ENCODE data around the gene DCC. TPM values are rescaled to one million over a fixed set of nuclear protein-coding genes. Genes with fewer than 3 reads are reported as not detected.

The DCC gene
- total RNA-seq, 1 experiment from 2014 or later = 0.72 TPM

GRCh38 chr18:52822160-52822559 lies 482.2 kb downstream of the DCC start:
- CTCF ChIA-PET = no interaction called here
- DNase-seq (ENCODE audit: low spot score) = no peak
- H3K36me3 Mint-ChIP-seq = no peaks in the 10 kb centered on the region
- no peak overlapping the region for H3K27ac Mint-ChIP-seq
- TF ChIP-seq KAT7 (CRISPR knock-in tag; IDR thresholded peaks at IDR 0.05; ENCODE audit: borderline replicate concordance) = no peak
- TF ChIP-seq ZNF416 (CRISPR knock-in tag; IDR thresholded peaks at IDR 0.05) = no peak
- TF ChIP-seq IRF2 (CRISPR knock-in tag; IDR thresholded peaks at IDR 0.05; ENCODE audit: borderline replicate concordance, low read depth) = no peak
- TF ChIP-seq HMGXB4 (CRISPR knock-in tag; IDR thresholded peaks at IDR 0.05) = no peak
- TF ChIP-seq GTF2I (CRISPR knock-in tag; conservative IDR thresholded peaks at IDR 0.05) = no peak
- POLR2A ChIA-PET = no interaction called here
- peaks cover 71% of the 10 kb centered on the region for H3K27me3 Mint-ChIP-seq (ENCODE audit: low read depth)
- H3K4me3 Mint-ChIP-seq = no peak overlapping the region
- H3K4me1 Mint-ChIP-seq = no peaks in the 10 kb centered on the region
- no peaks in the 10 kb centered on the region for H3K9me3 Mint-ChIP-seq
- ATAC-seq = no peak

DNA sequence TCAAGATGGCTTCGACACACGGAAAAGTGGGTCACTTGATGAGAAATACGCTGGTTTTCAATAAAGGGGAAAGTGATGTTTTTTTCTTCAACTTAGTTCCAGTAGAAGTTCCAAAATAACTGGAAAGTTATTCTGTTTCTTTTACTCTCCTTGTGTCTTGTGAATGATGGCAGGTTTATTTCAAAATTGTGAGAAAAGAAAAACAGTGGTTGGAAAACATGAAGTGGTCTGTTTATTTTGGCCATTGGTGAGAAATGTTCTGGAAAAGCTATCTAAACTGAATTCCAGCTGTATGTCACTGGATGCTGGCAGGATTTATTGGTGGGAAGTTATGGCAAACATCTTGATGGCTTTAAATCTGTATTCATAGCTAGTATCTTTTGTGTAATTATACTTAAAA lies 484.1 kb downstream of the DCC start:
- no peaks in the 10 kb centered on the region for H3K36me3 Mint-ChIP-seq
- no peaks in the 10 kb centered on the region for H3K4me1 Mint-ChIP-seq
- POLR2A ChIA-PET = no interaction called here
- no peak for DNase-seq (ENCODE audit: low spot score)
- ATAC-seq = no peak
- peaks cover 88% of the 10 kb centered on the region for H3K27me3 Mint-ChIP-seq (ENCODE audit: low read depth)
- H3K9me3 Mint-ChIP-seq = no peaks in the 10 kb centered on the region
- no peak overlapping the region for H3K4me3 Mint-ChIP-seq
- TF ChIP-seq TEAD1 (CRISPR knock-in tag; IDR thresholded peaks at IDR 0.05) (no peak), TCF7 (CRISPR knock-in tag; IDR thresholded peaks at IDR 0.05; ENCODE audit: low read depth) (no peak), FOXP1 (CRISPR knock-in tag; IDR thresholded peaks at IDR 0.05; ENCODE audit: borderline replicate concordance) (no peak), ZNF416 (CRISPR knock-in tag; IDR thresholded peaks at IDR 0.05) (no peak), E2F1 (CRISPR knock-in tag; IDR thresholded peaks at IDR 0.05) (no peak), TEAD4 (CRISPR knock-in tag; IDR thresholded peaks at IDR 0.05) (no peak), ZNF281 (CRISPR knock-in tag; IDR thresholded peaks at IDR 0.05) (no peak), STAT6 (CRISPR knock-in tag; conservative IDR thresholded peaks at IDR 0.05; ENCODE audit: low read depth) (no peak)
- TF ChIP-seq, protein P1, sequence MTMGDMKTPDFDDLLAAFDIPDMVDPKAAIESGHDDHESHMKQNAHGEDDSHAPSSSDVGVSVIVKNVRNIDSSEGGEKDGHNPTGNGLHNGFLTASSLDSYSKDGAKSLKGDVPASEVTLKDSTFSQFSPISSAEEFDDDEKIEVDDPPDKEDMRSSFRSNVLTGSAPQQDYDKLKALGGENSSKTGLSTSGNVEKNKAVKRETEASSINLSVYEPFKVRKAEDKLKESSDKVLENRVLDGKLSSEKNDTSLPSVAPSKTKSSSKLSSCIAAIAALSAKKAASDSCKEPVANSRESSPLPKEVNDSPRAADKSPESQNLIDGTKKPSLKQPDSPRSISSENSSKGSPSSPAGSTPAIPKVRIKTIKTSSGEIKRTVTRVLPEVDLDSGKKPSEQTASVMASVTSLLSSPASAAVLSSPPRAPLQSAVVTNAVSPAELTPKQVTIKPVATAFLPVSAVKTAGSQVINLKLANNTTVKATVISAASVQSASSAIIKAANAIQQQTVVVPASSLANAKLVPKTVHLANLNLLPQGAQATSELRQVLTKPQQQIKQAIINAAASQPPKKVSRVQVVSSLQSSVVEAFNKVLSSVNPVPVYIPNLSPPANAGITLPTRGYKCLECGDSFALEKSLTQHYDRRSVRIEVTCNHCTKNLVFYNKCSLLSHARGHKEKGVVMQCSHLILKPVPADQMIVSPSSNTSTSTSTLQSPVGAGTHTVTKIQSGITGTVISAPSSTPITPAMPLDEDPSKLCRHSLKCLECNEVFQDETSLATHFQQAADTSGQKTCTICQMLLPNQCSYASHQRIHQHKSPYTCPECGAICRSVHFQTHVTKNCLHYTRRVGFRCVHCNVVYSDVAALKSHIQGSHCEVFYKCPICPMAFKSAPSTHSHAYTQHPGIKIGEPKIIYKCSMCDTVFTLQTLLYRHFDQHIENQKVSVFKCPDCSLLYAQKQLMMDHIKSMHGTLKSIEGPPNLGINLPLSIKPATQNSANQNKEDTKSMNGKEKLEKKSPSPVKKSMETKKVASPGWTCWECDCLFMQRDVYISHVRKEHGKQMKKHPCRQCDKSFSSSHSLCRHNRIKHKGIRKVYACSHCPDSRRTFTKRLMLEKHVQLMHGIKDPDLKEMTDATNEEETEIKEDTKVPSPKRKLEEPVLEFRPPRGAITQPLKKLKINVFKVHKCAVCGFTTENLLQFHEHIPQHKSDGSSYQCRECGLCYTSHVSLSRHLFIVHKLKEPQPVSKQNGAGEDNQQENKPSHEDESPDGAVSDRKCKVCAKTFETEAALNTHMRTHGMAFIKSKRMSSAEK (CRISPR knock-in tag; IDR thresholded peaks at IDR 0.05; ENCODE audit: borderline replicate concordance) = no peak
- no peak overlapping the region for H3K27ac Mint-ChIP-seq
- CTCF ChIA-PET = no interaction called here
